ENCODE results near the gene NPTXR.

The NPTXR gene

GRCh38 chr22:38792833-38793232 is 51.0 kb downstream of the NPTXR start:
- H3K4me3 ChIP-seq (replicated peaks; ENCODE audit: low read depth, low read length), result peak overlapping the region; percentile 90
- DNase-seq (ENCODE audit: low read depth), result no peak

GRCh38 chr22:38789606-38790005 is 54.2 kb downstream of the NPTXR start:
- DNase-seq (ENCODE audit: low read depth), result no peak
- H3K4me3 ChIP-seq (replicated peaks; ENCODE audit: low read depth, low read length), result no peak overlapping the region
- TF ChIP-seq, protein P1, sequence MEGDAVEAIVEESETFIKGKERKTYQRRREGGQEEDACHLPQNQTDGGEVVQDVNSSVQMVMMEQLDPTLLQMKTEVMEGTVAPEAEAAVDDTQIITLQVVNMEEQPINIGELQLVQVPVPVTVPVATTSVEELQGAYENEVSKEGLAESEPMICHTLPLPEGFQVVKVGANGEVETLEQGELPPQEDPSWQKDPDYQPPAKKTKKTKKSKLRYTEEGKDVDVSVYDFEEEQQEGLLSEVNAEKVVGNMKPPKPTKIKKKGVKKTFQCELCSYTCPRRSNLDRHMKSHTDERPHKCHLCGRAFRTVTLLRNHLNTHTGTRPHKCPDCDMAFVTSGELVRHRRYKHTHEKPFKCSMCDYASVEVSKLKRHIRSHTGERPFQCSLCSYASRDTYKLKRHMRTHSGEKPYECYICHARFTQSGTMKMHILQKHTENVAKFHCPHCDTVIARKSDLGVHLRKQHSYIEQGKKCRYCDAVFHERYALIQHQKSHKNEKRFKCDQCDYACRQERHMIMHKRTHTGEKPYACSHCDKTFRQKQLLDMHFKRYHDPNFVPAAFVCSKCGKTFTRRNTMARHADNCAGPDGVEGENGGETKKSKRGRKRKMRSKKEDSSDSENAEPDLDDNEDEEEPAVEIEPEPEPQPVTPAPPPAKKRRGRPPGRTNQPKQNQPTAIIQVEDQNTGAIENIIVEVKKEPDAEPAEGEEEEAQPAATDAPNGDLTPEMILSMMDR (IDR thresholded peaks at IDR 0.05; ENCODE audit: low read length, missing control alignments), result no peak

More at GRCh38 chr22:38792833-38793232, 51.0 kb downstream of the NPTXR start:
- TF ChIP-seq, protein P1 (IDR thresholded peaks at IDR 0.05; ENCODE audit: low read length, missing control alignments), result no peak

GRCh38 chr22:38788846-38789245 is 55.0 kb downstream of the NPTXR start:
- DNase-seq (ENCODE audit: low read depth), result no peak
- no peak overlapping the region for H3K4me3 ChIP-seq (replicated peaks; ENCODE audit: low read depth, low read length)
- TF ChIP-seq, protein P1 (IDR thresholded peaks at IDR 0.05; ENCODE audit: low read length, missing control alignments), result no peak

GRCh38 chr22:38788021-38788816 is 55.6 kb downstream of the NPTXR start:
- TF ChIP-seq, protein P1 (IDR thresholded peaks at IDR 0.05; ENCODE audit: low read length, missing control alignments), result no peak
- no peak overlapping the region for H3K4me3 ChIP-seq (replicated peaks; ENCODE audit: low read depth, low read length)
- peak; percentile 97 for DNase-seq (ENCODE audit: low read depth)

GRCh38 chr22:38786631-38787030 is 57.2 kb downstream of the NPTXR start:
- H3K4me3 ChIP-seq (replicated peaks; ENCODE audit: low read depth, low read length), result no peak overlapping the region
- TF ChIP-seq, protein P1 (IDR thresholded peaks at IDR 0.05; ENCODE audit: low read length, missing control alignments), result no peak
- DNase-seq (ENCODE audit: low read depth), result no peak

- no peak for DNase-seq (ENCODE audit: low read depth)
- TF ChIP-seq, protein P1 (IDR thresholded peaks at IDR 0.05; ENCODE audit: low read length, missing control alignments), result no peak
- H3K4me3 ChIP-seq (replicated peaks; ENCODE audit: low read depth, low read length), result no peak overlapping the region
These were observed 59.0 kb downstream of the NPTXR start for GRCh38 chr22:38784856-38785255.

- TF ChIP-seq, protein P1 (IDR thresholded peaks at IDR 0.05; ENCODE audit: low read length, missing control alignments), result no peak
- DNase-seq (ENCODE audit: low read depth), result no peak
- no peak overlapping the region for H3K4me3 ChIP-seq (replicated peaks; ENCODE audit: low read depth, low read length)
These were observed 59.8 kb downstream of the NPTXR start for GRCh38 chr22:38784035-38784434.
